Gastrocnemius medialis (tissue), 4 donors: ENCODE measurements around the gene F13B. TPM values are rescaled to one million over a fixed set of nuclear protein-coding genes. Genes with fewer than 3 reads are reported as not detected.

ENCODE experiments used
- ATAC-seq, 2 donors: fragments of 150-250 bp; one replicate each; pipeline ENCODE4 v1.9.1; 2016
- DNase-seq, 2 donors: peaks; one replicate each; pipeline ENCODE4 v3.0.0-alpha.2; 2019
- H3K27ac ChIP-seq, 4 donors: fragments of 200-600 bp; sonication (generic); 1 replicate in 1 of 4; 2 replicates in 3 of 4; pipeline ENCODE4 v1.5.1; 2016 to 2018; ENCODE audit warnings: mild to moderate bottlenecking in 2 of 4, moderate library complexity in 1 of 4
- H3K27me3 ChIP-seq, 3 donors: fragments of 200-600 bp; sonication (generic) in 2 of 3; 1 replicate in 1 of 3; 2 replicates in 2 of 3; pipeline versions ENCODE4 v1.5.1 to v1.6.0; 2016 to 2019; ENCODE audit warnings: mild to moderate bottlenecking in 1 of 3, moderate library complexity in 1 of 3
- H3K36me3 ChIP-seq, 2 donors: fragments of 200-600 bp; sonication (generic) in 1 of 2; one replicate each; pipeline ENCODE4 v1.5.1; 2017 to 2018
- H3K4me1 ChIP-seq, 2 donors: fragments of 200-600 bp; sonication (generic) in 1 of 2; one replicate each; pipeline ENCODE4 v1.5.1; 2016 to 2017; ENCODE audit warnings: mild to moderate bottlenecking in 2 of 2
- H3K4me3 ChIP-seq, 4 donors: fragments of 200-600 bp; sonication (generic) in 3 of 4; 1 replicate in 1 of 4; 2 replicates in 3 of 4; pipeline ENCODE4 v1.5.1; 2016 to 2019; ENCODE audit warnings: mild to moderate bottlenecking in 2 of 4
- H3K9me3 ChIP-seq, 3 donors: fragments of 200-600 bp; sonication (generic) in 2 of 3; 1 replicate in 1 of 3; 2 replicates in 2 of 3; pipeline ENCODE4 v1.5.1; 2016 to 2019
- CTCF ChIP-seq, 5 experiments: fragments of 450-650 bp in 3 of 5; fragments of 200-600 bp in 2 of 5; sonication (generic) in 2 of 5; IDR thresholded peaks in 4 of 5; conservative IDR thresholded peaks in 1 of 5; 1 replicate in 4 of 5; 2 replicates in 1 of 5; pipeline ENCODE4 v1.5.1; 2016 to 2019; ENCODE audit warnings: antibody characterized with exemption in 5 of 5, mild to moderate bottlenecking in 3 of 5, moderate library complexity in 3 of 5
- POLR2A ChIP-seq, 2 donors: fragments of 450-650 bp; IDR thresholded peaks; one replicate each; pipeline ENCODE4 v1.6.1; 2017; ENCODE audit warnings: antibody characterized with exemption in 2 of 2, mild to moderate bottlenecking in 2 of 2, moderate library complexity in 2 of 2
- in situ Hi-C, 4 donors: fragments of 200-750 bp; cut with MboI; loops; one replicate each; pipeline versions ENCODE4 v1.15.0 to v1.8.0; 2017; ENCODE audit warnings: low sequenced_read_pairs in 4 of 4
- intact Hi-C: fragments of 100-400 bp; cut with DNase I; formaldehyde crosslinking; loops from one replicate; pipeline ENCODE4 v1.15.1; 2023; ENCODE audit warnings: low total_unique reads
- total RNA-seq, 4 donors: library from RNA; depleted of rRNA; stranded (reverse); fragments of >200 nt; gene quantifications; one replicate each; pipeline versions ENCODE4 v1.1.0 to v1.2.3, GENCODE V29; 2016

Gene F13B
- not detected for total RNA-seq

GRCh38 chr1:197066719-197067456 is at the start of gene F13B:
Gene F13B (minus strand): TSS chr1:197067260. CDS start chr1:197067223, 37 bp downstream.
- no peak within 1 kb of the TSS for H3K4me3 ChIP-seq
- in situ Hi-C loops (no loop called here), intact Hi-C loops (no loop called here)
- DNase-seq (no peak), ATAC-seq (no peak)
- H3K36me3 ChIP-seq: no peaks in the 10 kb centered on the region
- H3K9me3 ChIP-seq: no peaks in the 10 kb centered on the region
- H3K27me3 ChIP-seq: no peaks in the 10 kb centered on the region
- H3K4me1 ChIP-seq: no peaks in the 10 kb centered on the region
- H3K27ac ChIP-seq: no peak within 1 kb of the TSS
- TF ChIP-seq POLR2A (IDR thresholded peaks at IDR 0.05) (no peak), CTCF (IDR thresholded peaks at IDR 0.05 in 4 of 5, conservative IDR thresholded peaks at IDR 0.05 in 1 of 5) (no peak)

- no peak for DNase-seq
- intact Hi-C loops: no loop called here
- Histone ChIP-seq H3K4me1 (no peaks in the 10 kb centered on the region), H3K36me3 (no peaks in the 10 kb centered on the region), H3K27ac (no peak overlapping the region), H3K9me3 (no peaks in the 10 kb centered on the region), H3K27me3 (no peaks in the 10 kb centered on the region), H3K4me3 (no peak overlapping the region)
- ATAC-seq: no peak
- in situ Hi-C loops: no loop called here
- no peak for TF ChIP-seq POLR2A (IDR thresholded peaks at IDR 0.05)
- TF ChIP-seq CTCF (IDR thresholded peaks at IDR 0.05 in 4 of 5, conservative IDR thresholded peaks at IDR 0.05 in 1 of 5): no peak
Measured at GRCh38 chr1:197116156-197116555, 49.1 kb upstream of the F13B start.

GRCh38 chr1:197106869-197107268 is 39.8 kb upstream of the F13B start:
- intact Hi-C loops (no loop called here), in situ Hi-C loops (no loop called here)
- Histone ChIP-seq H3K36me3 (no peaks in the 10 kb centered on the region), H3K27me3 (no peaks in the 10 kb centered on the region), H3K4me3 (no peak overlapping the region), H3K4me1 (no peaks in the 10 kb centered on the region), H3K9me3 (no peaks in the 10 kb centered on the region), H3K27ac (no peak overlapping the region)
- DNase-seq (no peak), ATAC-seq (no peak)
- TF ChIP-seq POLR2A (IDR thresholded peaks at IDR 0.05): no peak
- TF ChIP-seq CTCF (IDR thresholded peaks at IDR 0.05 in 4 of 5, conservative IDR thresholded peaks at IDR 0.05 in 1 of 5): no peak

- Histone ChIP-seq H3K9me3 (no peaks in the 10 kb centered on the region), H3K27me3 (no peaks in the 10 kb centered on the region), H3K27ac (no peak overlapping the region), H3K4me3 (no peak overlapping the region), H3K36me3 (no peaks in the 10 kb centered on the region), H3K4me1 (peaks cover 0 to 5% of the 10 kb centered on the region in 2 donors)
- ATAC-seq (no peak), DNase-seq (no peak)
- intact Hi-C loops (no loop called here), in situ Hi-C loops (no loop called here)
- TF ChIP-seq POLR2A (IDR thresholded peaks at IDR 0.05) (no peak), CTCF (IDR thresholded peaks at IDR 0.05 in 4 of 5, conservative IDR thresholded peaks at IDR 0.05 in 1 of 5) (no peak)
Measured at GRCh38 chr1:197103300-197103699, 36.2 kb upstream of the F13B start.

GRCh38 chr1:197101978-197102377 is 34.9 kb upstream of the F13B start:
- H3K4me1 ChIP-seq: peaks cover 0 to 5% of the 10 kb centered on the region in 2 donors
- H3K27me3 ChIP-seq: no peaks in the 10 kb centered on the region
- in situ Hi-C loops: no loop called here
- no peak overlapping the region for H3K4me3 ChIP-seq
- DNase-seq (no peak), ATAC-seq (no peak)
- no peaks in the 10 kb centered on the region for H3K9me3 ChIP-seq
- no peaks in the 10 kb centered on the region for H3K36me3 ChIP-seq
- intact Hi-C loops: no loop called here
- H3K27ac ChIP-seq: no peak overlapping the region
- no peak for TF ChIP-seq CTCF (IDR thresholded peaks at IDR 0.05 in 4 of 5, conservative IDR thresholded peaks at IDR 0.05 in 1 of 5)
- no peak for TF ChIP-seq POLR2A (IDR thresholded peaks at IDR 0.05)
